K562 (cell line): ENCODE results near the gene CACTIN. TPM values are rescaled to one million over a fixed set of nuclear protein-coding genes. Genes with fewer than 3 reads are reported as not detected.

Source experiments
- FOSL1 ChIP-seq: fragments of 200-800 bp; sonication (Bioruptor generic); conservative IDR thresholded peaks from 2 replicates; pipeline ENCODE4 v1.6.1; 2016; ENCODE audit warnings: missing genetic modification characterization, missing compliant biosample characterization
- HDAC1 ChIP-seq, 2 experiments: fragments of 450-650 bp; IDR thresholded peaks; 2 replicates each; pipeline ENCODE4 v1.6.1; 2016 to 2017; ENCODE audit warnings: inconsistent platforms in 1 of 2, mild to moderate bottlenecking in 1 of 2, moderate library complexity in 1 of 2
- NR2C1 ChIP-seq, 2 experiments: fragments of 450-650 bp; IDR thresholded peaks; 2 replicates each; pipeline ENCODE4 v1.6.1; 2017; ENCODE audit warnings: mild to moderate bottlenecking in 2 of 2, antibody characterized with exemption in 1 of 2, inconsistent platforms in 1 of 2, missing compliant biosample characterization in 1 of 2, missing genetic modification characterization in 1 of 2
- SOX6 ChIP-seq: fragments of 450-650 bp; IDR thresholded peaks from 2 replicates; pipeline ENCODE4 v1.6.1; 2014; ENCODE audit warnings: mild to moderate bottlenecking
- ZNF584 ChIP-seq: fragments of 200-800 bp; sonication (Bioruptor generic); IDR thresholded peaks from 2 replicates; pipeline ENCODE4 v1.6.1; 2016; ENCODE audit warnings: low read depth, mild to moderate bottlenecking, missing genetic modification characterization, missing compliant biosample characterization
- ZNF699 ChIP-seq: fragments of 250-450 bp; sonication (Bioruptor Pico); IDR thresholded peaks from 2 replicates; pipeline ENCODE4 v1.8.0; 2021; ENCODE audit warnings: mild to moderate bottlenecking, moderate library complexity; ENCODE audit not compliant: insufficient replicate concordance
- polyA plus RNA-seq, 8 experiments: library from polyadenylated mRNA; depleted of rRNA in 4 of 8; stranded (reverse) in 5 of 8; unstranded in 3 of 8; fragments of >200 nt; fragmentation: Nextera tagmentation in 2 of 8; fragmentation: Illumina TruSeq in 1 of 8; extraction: Ambion mirVana in 2 of 8; extraction: Trizol in 1 of 8; gene quantifications; 2 replicates each; pipeline versions ENCODE4 v1.2.1 to v1.2.3, GENCODE V29; 2011 to 2014; ENCODE audit warnings: inconsistent platforms in 1 of 8, missing spikeins in 1 of 8
- total RNA-seq, 7 experiments: library from RNA; depleted of rRNA in 6 of 7; stranded (reverse); fragments of >200 nt in 6 of 7; fragmentation: Illumina TruSeq in 2 of 7; extraction: Trizol in 2 of 7; gene quantifications; 2 replicates each; pipeline versions ENCODE4 v1.2.1 to v1.2.3, GENCODE V29; 2011 to 2021; ENCODE audit warnings: low replicate concordance in 1 of 7
- TF ChIP-seq, protein P1 (sequence below): fragments of 450-650 bp; IDR thresholded peaks from 2 replicates; pipeline ENCODE4 v1.6.1; 2016; ENCODE audit warnings: antibody characterized with exemption
- TF ChIP-seq, protein P2 (sequence below): fragments of 200-800 bp; sonication (Bioruptor generic); IDR thresholded peaks from 2 replicates; pipeline ENCODE4 v1.6.1; 2017; ENCODE audit warnings: missing genetic modification characterization, missing compliant biosample characterization
- TF ChIP-seq, protein P3 (sequence below), 2 experiments: fragments of 200-800 bp in 1 of 2; sonication (Bioruptor generic) in 1 of 2; sonication (generic) in 1 of 2; formaldehyde crosslinking in 1 of 2; IDR thresholded peaks in 1 of 2; conservative IDR thresholded peaks in 1 of 2; 2 replicates each; pipeline versions ENCODE4 v1.5.0 to v1.6.1; 2016 to 2020; ENCODE audit warnings: missing compliant biosample characterization in 1 of 2, missing genetic modification characterization in 1 of 2, missing genetic modification reagents in 1 of 2
- TF ChIP-seq, protein P4 (sequence below): fragments of 250-450 bp; sonication (Bioruptor Pico); IDR thresholded peaks from 2 replicates; pipeline ENCODE4 v1.4.0; 2020; ENCODE audit warnings: mild to moderate bottlenecking, moderate library complexity, borderline replicate concordance
- TF ChIP-seq, protein P5 (sequence below), 2 experiments: fragments of 150-350 bp in 1 of 2; IDR thresholded peaks; 2 replicates each; pipeline ENCODE4 v1.6.1; 2012 to 2016; ENCODE audit warnings: low read depth in 2 of 2, low read length in 2 of 2, mild to moderate bottlenecking in 1 of 2, moderate library complexity in 1 of 2

CACTIN gene
- total and polyA plus RNA-seq, 9 of the 15 experiments (the other 6 are each of a cell fraction or from before 2014, with no cell fraction given), result 0.15 to 49.2 (median 15.0) TPM

DNA sequence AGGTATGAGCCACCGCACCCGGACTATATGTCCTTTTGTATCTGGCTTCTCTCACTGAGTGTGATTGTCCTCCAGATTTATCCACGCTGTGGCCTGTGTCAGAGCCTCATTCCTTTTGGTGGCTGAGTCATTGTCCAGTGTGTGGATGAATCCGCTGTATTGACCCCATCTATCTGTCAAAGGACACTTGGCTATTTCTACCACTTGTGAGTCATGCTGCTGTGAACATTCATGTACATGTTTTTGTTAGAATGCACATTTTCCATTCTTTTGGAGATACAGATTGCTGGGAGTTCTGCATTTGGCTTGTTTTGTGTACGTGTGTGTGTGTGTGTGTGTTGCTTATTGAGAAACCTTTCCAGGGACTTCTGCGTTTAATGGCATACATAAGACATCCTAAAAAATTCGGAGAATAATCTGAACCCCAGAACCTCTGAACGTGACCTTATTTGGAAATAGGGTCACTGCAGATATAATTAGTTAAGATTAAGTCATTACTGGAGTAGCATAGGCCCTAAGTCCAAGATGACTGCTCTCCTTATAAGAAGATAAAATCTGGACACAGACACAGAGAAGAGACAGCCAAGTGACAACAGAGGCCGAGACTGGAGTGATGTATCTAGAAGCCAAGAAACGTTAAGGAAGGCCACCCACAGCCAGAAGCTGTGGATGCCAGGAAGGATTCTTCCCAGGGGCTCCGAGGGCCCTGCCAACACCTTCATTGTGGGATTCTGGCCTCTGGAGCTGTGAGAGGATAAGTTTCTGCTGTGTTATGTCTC, 46.2 kb downstream of the CACTIN start (continued):
- TF ChIP-seq FOSL1 (tag) (peak; percentile 97), ZNF584 (CRISPR knock-in tag) (no peak; the same call in 1 of the 2 replicates), ZNF699 (no peak), HDAC1 (IDR thresholded peaks at IDR 0.05) (peak in 1 of 2 experiments; percentile 91; a peak in 2 of 4 replicates), SOX6 (peak; percentile 56; the same call in 1 of the 2 replicates), NR2C1 (IDR thresholded peaks at IDR 0.05) (no peak), NR2C1 (tag; IDR thresholded peaks at IDR 0.05) (peak; percentile 34; the same call in 1 of the 2 replicates)
- TF ChIP-seq, protein P1, sequence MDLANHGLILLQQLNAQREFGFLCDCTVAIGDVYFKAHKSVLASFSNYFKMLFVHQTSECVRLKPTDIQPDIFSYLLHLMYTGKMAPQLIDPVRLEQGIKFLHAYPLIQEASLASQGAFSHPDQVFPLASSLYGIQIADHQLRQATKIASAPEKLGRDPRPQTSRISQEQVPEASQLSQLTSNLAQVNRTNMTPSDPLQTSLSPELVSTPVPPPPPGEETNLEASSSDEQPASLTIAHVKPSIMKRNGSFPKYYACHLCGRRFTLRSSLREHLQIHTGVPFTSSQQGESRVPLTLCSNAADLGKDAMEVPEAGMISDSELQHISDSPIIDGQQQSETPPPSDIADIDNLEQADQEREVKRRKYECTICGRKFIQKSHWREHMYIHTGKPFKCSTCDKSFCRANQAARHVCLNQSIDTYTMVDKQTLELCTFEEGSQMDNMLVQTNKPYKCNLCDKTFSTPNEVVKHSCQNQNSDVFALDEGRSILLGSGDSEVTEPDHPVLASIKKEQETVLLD, result peak; percentile 48; the same call in 1 of the 2 replicates
- TF ChIP-seq, protein P2, sequence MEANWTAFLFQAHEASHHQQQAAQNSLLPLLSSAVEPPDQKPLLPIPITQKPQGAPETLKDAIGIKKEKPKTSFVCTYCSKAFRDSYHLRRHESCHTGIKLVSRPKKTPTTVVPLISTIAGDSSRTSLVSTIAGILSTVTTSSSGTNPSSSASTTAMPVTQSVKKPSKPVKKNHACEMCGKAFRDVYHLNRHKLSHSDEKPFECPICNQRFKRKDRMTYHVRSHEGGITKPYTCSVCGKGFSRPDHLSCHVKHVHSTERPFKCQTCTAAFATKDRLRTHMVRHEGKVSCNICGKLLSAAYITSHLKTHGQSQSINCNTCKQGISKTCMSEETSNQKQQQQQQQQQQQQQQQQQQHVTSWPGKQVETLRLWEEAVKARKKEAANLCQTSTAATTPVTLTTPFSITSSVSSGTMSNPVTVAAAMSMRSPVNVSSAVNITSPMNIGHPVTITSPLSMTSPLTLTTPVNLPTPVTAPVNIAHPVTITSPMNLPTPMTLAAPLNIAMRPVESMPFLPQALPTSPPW (CRISPR knock-in tag), result peak; percentile 10; the same call in 1 of the 2 replicates
- TF ChIP-seq, protein P3, sequence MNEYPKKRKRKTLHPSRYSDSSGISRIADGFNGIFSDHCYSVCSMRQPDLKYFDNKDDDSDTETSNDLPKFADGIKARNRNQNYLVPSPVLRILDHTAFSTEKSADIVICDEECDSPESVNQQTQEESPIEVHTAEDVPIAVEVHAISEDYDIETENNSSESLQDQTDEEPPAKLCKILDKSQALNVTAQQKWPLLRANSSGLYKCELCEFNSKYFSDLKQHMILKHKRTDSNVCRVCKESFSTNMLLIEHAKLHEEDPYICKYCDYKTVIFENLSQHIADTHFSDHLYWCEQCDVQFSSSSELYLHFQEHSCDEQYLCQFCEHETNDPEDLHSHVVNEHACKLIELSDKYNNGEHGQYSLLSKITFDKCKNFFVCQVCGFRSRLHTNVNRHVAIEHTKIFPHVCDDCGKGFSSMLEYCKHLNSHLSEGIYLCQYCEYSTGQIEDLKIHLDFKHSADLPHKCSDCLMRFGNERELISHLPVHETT (CRISPR knock-in tag; conservative IDR thresholded peaks at IDR 0.05 in 1 of 2, IDR thresholded peaks at IDR 0.05 in 1 of 2), result peak in 1 of 2 experiments; percentile 9; a peak in 1 of 4 replicates
- TF ChIP-seq, protein P4, sequence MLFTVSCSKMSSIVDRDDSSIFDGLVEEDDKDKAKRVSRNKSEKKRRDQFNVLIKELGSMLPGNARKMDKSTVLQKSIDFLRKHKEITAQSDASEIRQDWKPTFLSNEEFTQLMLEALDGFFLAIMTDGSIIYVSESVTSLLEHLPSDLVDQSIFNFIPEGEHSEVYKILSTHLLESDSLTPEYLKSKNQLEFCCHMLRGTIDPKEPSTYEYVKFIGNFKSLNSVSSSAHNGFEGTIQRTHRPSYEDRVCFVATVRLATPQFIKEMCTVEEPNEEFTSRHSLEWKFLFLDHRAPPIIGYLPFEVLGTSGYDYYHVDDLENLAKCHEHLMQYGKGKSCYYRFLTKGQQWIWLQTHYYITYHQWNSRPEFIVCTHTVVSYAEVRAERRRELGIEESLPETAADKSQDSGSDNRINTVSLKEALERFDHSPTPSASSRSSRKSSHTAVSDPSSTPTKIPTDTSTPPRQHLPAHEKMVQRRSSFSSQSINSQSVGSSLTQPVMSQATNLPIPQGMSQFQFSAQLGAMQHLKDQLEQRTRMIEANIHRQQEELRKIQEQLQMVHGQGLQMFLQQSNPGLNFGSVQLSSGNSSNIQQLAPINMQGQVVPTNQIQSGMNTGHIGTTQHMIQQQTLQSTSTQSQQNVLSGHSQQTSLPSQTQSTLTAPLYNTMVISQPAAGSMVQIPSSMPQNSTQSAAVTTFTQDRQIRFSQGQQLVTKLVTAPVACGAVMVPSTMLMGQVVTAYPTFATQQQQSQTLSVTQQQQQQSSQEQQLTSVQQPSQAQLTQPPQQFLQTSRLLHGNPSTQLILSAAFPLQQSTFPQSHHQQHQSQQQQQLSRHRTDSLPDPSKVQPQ (CRISPR knock-in tag), result no peak
- TF ChIP-seq, protein P5, sequence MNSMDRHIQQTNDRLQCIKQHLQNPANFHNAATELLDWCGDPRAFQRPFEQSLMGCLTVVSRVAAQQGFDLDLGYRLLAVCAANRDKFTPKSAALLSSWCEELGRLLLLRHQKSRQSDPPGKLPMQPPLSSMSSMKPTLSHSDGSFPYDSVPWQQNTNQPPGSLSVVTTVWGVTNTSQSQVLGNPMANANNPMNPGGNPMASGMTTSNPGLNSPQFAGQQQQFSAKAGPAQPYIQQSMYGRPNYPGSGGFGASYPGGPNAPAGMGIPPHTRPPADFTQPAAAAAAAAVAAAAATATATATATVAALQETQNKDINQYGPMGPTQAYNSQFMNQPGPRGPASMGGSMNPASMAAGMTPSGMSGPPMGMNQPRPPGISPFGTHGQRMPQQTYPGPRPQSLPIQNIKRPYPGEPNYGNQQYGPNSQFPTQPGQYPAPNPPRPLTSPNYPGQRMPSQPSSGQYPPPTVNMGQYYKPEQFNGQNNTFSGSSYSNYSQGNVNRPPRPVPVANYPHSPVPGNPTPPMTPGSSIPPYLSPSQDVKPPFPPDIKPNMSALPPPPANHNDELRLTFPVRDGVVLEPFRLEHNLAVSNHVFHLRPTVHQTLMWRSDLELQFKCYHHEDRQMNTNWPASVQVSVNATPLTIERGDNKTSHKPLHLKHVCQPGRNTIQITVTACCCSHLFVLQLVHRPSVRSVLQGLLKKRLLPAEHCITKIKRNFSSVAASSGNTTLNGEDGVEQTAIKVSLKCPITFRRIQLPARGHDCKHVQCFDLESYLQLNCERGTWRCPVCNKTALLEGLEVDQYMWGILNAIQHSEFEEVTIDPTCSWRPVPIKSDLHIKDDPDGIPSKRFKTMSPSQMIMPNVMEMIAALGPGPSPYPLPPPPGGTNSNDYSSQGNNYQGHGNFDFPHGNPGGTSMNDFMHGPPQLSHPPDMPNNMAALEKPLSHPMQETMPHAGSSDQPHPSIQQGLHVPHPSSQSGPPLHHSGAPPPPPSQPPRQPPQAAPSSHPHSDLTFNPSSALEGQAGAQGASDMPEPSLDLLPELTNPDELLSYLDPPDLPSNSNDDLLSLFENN (IDR thresholded peaks at IDR 0.05; ENCODE audit: low read depth in 2 of 2, low read length in 2 of 2), result no peak
